HCT116 (cell line): ENCODE results near the gene UGP2. TPM values are rescaled to one million over a fixed set of nuclear protein-coding genes. Genes with fewer than 3 reads are reported as not detected.
"Not testable (repeated sequence)": the region's sequence is repeated elsewhere in the genome, so short reads cannot be mapped to it uniquely, and the experiment has no call there.

Experiments used
- ATAC-seq: fragments of 200-7000 bp; cut with Tn5 transposase; 2 replicates; pipeline ENCODE4 v1.9.1; 2020; ENCODE audit warnings: mild to moderate bottlenecking, moderate library complexity
- BruUV-seq: library from RNA; stranded (reverse); fragments of 400-500 nt; replicated peaks from 2 replicates; lab custom pipeline; 2021; lab: Mats Ljungman, UMichigan
- CTCF ChIA-PET: fragments of 300-600 bp; sonication (Branson Sonifier 250); formaldehyde crosslinking; loops from one replicate; lab custom pipeline; 2021; ENCODE audit warnings: antibody characterized with exemption; lab: Charles Lee
- POLR2A ChIA-PET: fragments of 300-600, 350-600 bp; sonication (Branson Sonifier 250); formaldehyde crosslinking; loops from one replicate; lab custom pipeline; 2021; ENCODE audit warnings: antibody characterized with exemption; lab: Charles Lee
- RAD21 ChIA-PET, 2 experiments: fragments of 300-600 bp; sonication (Branson Sonifier 250); formaldehyde crosslinking; loops; one replicate each; lab custom pipeline; 2023; ENCODE audit warnings: low total read pairs in 2 of 2; ENCODE audit not compliant: uncharacterized antibody in 2 of 2, unreplicated experiment in 2 of 2, low non-redundant PET in 1 of 2; lab: Charles Lee
- DNase-seq: peaks from one replicate; pipeline ENCODE4 v3.0.0-alpha.2; 2010; ENCODE audit warnings: low read depth, low spot score
- H2AFZ ChIP-seq: fragments of 200-600 bp; shearing (Covaris generic), sonication (generic); 2 replicates; pipeline ENCODE4 v1.6.1; 2017; ENCODE audit warnings: low read depth, mixed run types, mixed read lengths, antibody characterized with exemption, low read length; ENCODE audit not compliant: poor library complexity, severe bottlenecking
- H3K27ac ChIP-seq: 2 replicates; pipeline ENCODE4 v1.5.1; 2012; ENCODE audit warnings: low read depth, low read length
- H3K27me3 ChIP-seq: fragments of 200-600 bp; sonication (generic); 2 replicates; pipeline ENCODE4 v1.6.1; 2016; ENCODE audit warnings: mixed run types, low read length, mixed read lengths; ENCODE audit not compliant: insufficient read depth
- H3K36me3 ChIP-seq, 2 experiments: fragments of 200-500 bp in 1 of 2; fragments of 200-600 bp in 1 of 2; sonication (Bioruptor generic) in 1 of 2; sonication (generic) in 1 of 2; 2 replicates each; pipeline versions ENCODE4 v1.5.1 to v1.6.1; 2014 to 2016; ENCODE audit warnings: low read length in 2 of 2, inconsistent platforms in 1 of 2, mixed read lengths in 1 of 2, mixed run types in 1 of 2; ENCODE audit not compliant: insufficient read depth in 2 of 2, control insufficient read depth in 1 of 2
- H3K4me1 ChIP-seq, 2 experiments: fragments of 200-600 bp in 1 of 2; sonication (generic) in 1 of 2; 2 replicates each; pipeline versions ENCODE4 v1.5.1 to v1.6.1; 2012 to 2017; ENCODE audit warnings: low read length in 2 of 2, inconsistent platforms in 1 of 2, mild to moderate bottlenecking in 1 of 2, mixed read lengths in 1 of 2, mixed run types in 1 of 2, moderate library complexity in 1 of 2; ENCODE audit not compliant: insufficient read depth in 2 of 2, control insufficient read depth in 1 of 2
- H3K4me2 ChIP-seq: fragments of 200-600 bp; sonication (generic); 2 replicates; pipeline ENCODE4 v1.6.1; 2017; ENCODE audit warnings: mixed run types, low read length, mixed read lengths
- H3K4me3 ChIP-seq, 2 experiments: fragments of 200-600 bp in 1 of 2; sonication (generic) in 1 of 2; replicated peaks in 1 of 2; 2 replicates each; pipeline ENCODE4 v1.5.1; 2011 to 2016; ENCODE audit warnings: low read length in 2 of 2, control low read depth in 1 of 2, low read depth in 1 of 2, mild to moderate bottlenecking in 1 of 2, mixed read lengths in 1 of 2, mixed run types in 1 of 2
- H3K79me2 ChIP-seq: fragments of 200-600 bp; sonication (generic); 2 replicates; pipeline ENCODE4 v1.6.1; 2017; ENCODE audit warnings: mild to moderate bottlenecking, mixed run types, low read length, moderate library complexity, mixed read lengths; ENCODE audit not compliant: insufficient read depth
- H3K9ac ChIP-seq: fragments of 200-600 bp; sonication (generic); 2 replicates; pipeline ENCODE4 v1.6.1; 2016; ENCODE audit warnings: low read length, mixed read lengths
- H3K9me2 ChIP-seq: fragments of 200-600 bp; sonication (generic), shearing (Covaris generic); 2 replicates; pipeline ENCODE4 v1.6.1; 2017; ENCODE audit warnings: mixed run types, mild to moderate bottlenecking, moderate library complexity; ENCODE audit not compliant: insufficient read depth
- H3K9me3 ChIP-seq, 2 experiments: fragments of 200-500 bp in 1 of 2; fragments of 200-600 bp in 1 of 2; sonication (Bioruptor generic) in 1 of 2; sonication (generic) in 1 of 2; 2 replicates each; pipeline ENCODE4 v1.6.1; 2014 to 2017; ENCODE audit warnings: low read length in 2 of 2, mixed read lengths in 2 of 2, inconsistent platforms in 1 of 2, low read depth in 1 of 2, mild to moderate bottlenecking in 1 of 2, mixed run types in 1 of 2, moderate library complexity in 1 of 2; ENCODE audit not compliant: control insufficient read depth in 1 of 2, insufficient read depth in 1 of 2
- H4K20me1 ChIP-seq: fragments of 200-600 bp; sonication (generic), shearing (Covaris generic); 2 replicates; pipeline ENCODE4 v1.6.1; 2017; ENCODE audit warnings: mixed run types, mild to moderate bottlenecking, moderate library complexity; ENCODE audit not compliant: insufficient read depth
- CBX3 ChIP-seq: IDR thresholded peaks from 2 replicates; pipeline ENCODE4 v1.6.1; 2012; ENCODE audit warnings: low read depth
- CTCF ChIP-seq, 3 experiments: fragments of 200-600 bp in 1 of 3; sonication (generic) in 1 of 3; IDR thresholded peaks in 2 of 3; conservative IDR thresholded peaks in 1 of 3; 2 replicates each; pipeline ENCODE4 v1.5.1; 2012 to 2017; ENCODE audit warnings: low read depth in 2 of 3, low read length in 2 of 3, antibody characterized with exemption in 1 of 3, borderline replicate concordance in 1 of 3, control low read depth in 1 of 3, mild to moderate bottlenecking in 1 of 3, mixed read lengths in 1 of 3, mixed run types in 1 of 3, moderate library complexity in 1 of 3; ENCODE audit not compliant: insufficient read depth in 1 of 3
- ELF1 ChIP-seq: IDR thresholded peaks from 2 replicates; pipeline ENCODE4 v1.6.1; 2012; ENCODE audit warnings: low read depth, borderline replicate concordance
- EZH2phosphoT487 ChIP-seq: fragments of 200-600 bp; IDR thresholded peaks from 2 replicates; pipeline ENCODE4 v1.6.1; 2018; ENCODE audit warnings: antibody characterized with exemption, borderline replicate concordance
- JUND ChIP-seq: IDR thresholded peaks from 2 replicates; pipeline ENCODE4 v1.6.1; 2012
- MAX ChIP-seq: IDR thresholded peaks from 2 replicates; pipeline ENCODE4 v1.6.1; 2012
- POLR2A ChIP-seq: IDR thresholded peaks from 2 replicates; pipeline ENCODE4 v1.7.0; 2011; ENCODE audit warnings: borderline replicate concordance; ENCODE audit not compliant: insufficient read depth, insufficient read length; ENCODE audit errors: extremely low read depth
- RAD21 ChIP-seq: IDR thresholded peaks from 2 replicates; pipeline ENCODE4 v1.6.1; 2012; ENCODE audit warnings: low read depth, mild to moderate bottlenecking
- REST ChIP-seq: IDR thresholded peaks from 2 replicates; pipeline ENCODE4 v1.6.1; 2012; ENCODE audit warnings: low read depth
- SIN3A ChIP-seq: IDR thresholded peaks from 2 replicates; pipeline ENCODE4 v1.6.1; 2012; ENCODE audit warnings: low read depth
- SP1 ChIP-seq: IDR thresholded peaks from 2 replicates; pipeline ENCODE4 v1.6.1; 2012; ENCODE audit warnings: low read depth
- TCF7L2 ChIP-seq: IDR thresholded peaks from 2 replicates; pipeline ENCODE4 v1.7.0; 2011; ENCODE audit warnings: borderline replicate concordance, inconsistent platforms; ENCODE audit not compliant: insufficient read depth, insufficient read length; ENCODE audit errors: extremely low read depth
- ZNF274 ChIP-seq: fragments of 200-500 bp; sonication (Bioruptor generic); IDR thresholded peaks from 2 replicates; pipeline ENCODE4 v1.6.1; 2014; ENCODE audit warnings: mild to moderate bottlenecking, low read depth, low read length, inconsistent platforms
- intact Hi-C: fragments of 100-400 bp; cut with micrococcal nuclease; formaldehyde crosslinking; loops from 2 replicates; pipeline ENCODE4 v1.10.0; 2022
- total RNA-seq: library from RNA; stranded (reverse); gene quantifications from one replicate; pipeline ENCODE4 v1.2.1, GENCODE V29; 2021; ENCODE audit not compliant: unreplicated experiment

The UGP2 gene
- total RNA-seq, 1 experiment from 2014 or later, result 57.1 TPM

- intact Hi-C loops, result no loop called here
- no peak overlapping the region for H2AFZ ChIP-seq
- H3K36me3 ChIP-seq, result no peaks in the 10 kb centered on the region
- no peak for ATAC-seq
- TF ChIP-seq POLR2A (no peak), ZNF274 (no peak), SP1 (no peak), CBX3 (no peak), EZH2phosphoT487 (no peak), SIN3A (no peak), ELF1 (no peak), REST (no peak), CTCF (IDR thresholded peaks at IDR 0.05 in 2 of 3, conservative IDR thresholded peaks at IDR 0.05 in 1 of 3; ENCODE audit: borderline replicate concordance in 1 of 3, insufficient read depth in 1 of 3, low read depth in 2 of 3, low read length in 2 of 3) (no peak), JUND (no peak), TCF7L2 (no peak), MAX (no peak), RAD21 (no peak)
- no peak overlapping the region for H3K27ac ChIP-seq
- no peaks in the 10 kb centered on the region for H3K9me3 ChIP-seq
- no peaks in the 10 kb centered on the region for H4K20me1 ChIP-seq
- H3K4me1 ChIP-seq, result no peaks in the 10 kb centered on the region
- H3K9me2 ChIP-seq, result no peaks in the 10 kb centered on the region
- no peaks in the 10 kb centered on the region for H3K79me2 ChIP-seq
- CTCF ChIA-PET, result no interaction called here
- BruUV-seq, result no TSS peak
- no peak overlapping the region for H3K9ac ChIP-seq
- H3K4me2 ChIP-seq, result no peak overlapping the region
- no peak overlapping the region for H3K4me3 ChIP-seq
- POLR2A ChIA-PET, result no interaction called here
- H3K27me3 ChIP-seq, result no peaks in the 10 kb centered on the region
- RAD21 ChIA-PET, result no interaction called here
- no peak for DNase-seq
These were observed 36.3 kb upstream of the UGP2 start for GRCh38 chr2:63805412-63805811.

- H3K79me2 ChIP-seq, ATAC-seq, H3K27me3 ChIP-seq, BruUV-seq, H3K9me3 ChIP-seq, H3K4me3 ChIP-seq, H3K27ac ChIP-seq, H3K4me1 ChIP-seq, intact Hi-C loops, POLR2A ChIA-PET, RAD21 ChIA-PET, H3K36me3 ChIP-seq, CTCF ChIA-PET, DNase-seq, H4K20me1 ChIP-seq, H3K9me2 ChIP-seq, H2AFZ ChIP-seq, H3K9ac ChIP-seq, H3K4me2 ChIP-seq: not testable (repeated sequence)
These were observed 33.7 kb upstream of the UGP2 start for GRCh38 chr2:63808036-63808435.
